HG02885 (cell line): Measurements from ENCODE around the gene SOCS7.

Source experiments
- ATAC-seq: cut with Tn5 transposase; IDR thresholded peaks from one replicate; pipeline ENCODE4 v1.9.1; 2021; ENCODE audit warnings: mild to moderate bottlenecking; ENCODE audit not compliant: unreplicated experiment, poor library complexity

Gene SOCS7

DNA sequence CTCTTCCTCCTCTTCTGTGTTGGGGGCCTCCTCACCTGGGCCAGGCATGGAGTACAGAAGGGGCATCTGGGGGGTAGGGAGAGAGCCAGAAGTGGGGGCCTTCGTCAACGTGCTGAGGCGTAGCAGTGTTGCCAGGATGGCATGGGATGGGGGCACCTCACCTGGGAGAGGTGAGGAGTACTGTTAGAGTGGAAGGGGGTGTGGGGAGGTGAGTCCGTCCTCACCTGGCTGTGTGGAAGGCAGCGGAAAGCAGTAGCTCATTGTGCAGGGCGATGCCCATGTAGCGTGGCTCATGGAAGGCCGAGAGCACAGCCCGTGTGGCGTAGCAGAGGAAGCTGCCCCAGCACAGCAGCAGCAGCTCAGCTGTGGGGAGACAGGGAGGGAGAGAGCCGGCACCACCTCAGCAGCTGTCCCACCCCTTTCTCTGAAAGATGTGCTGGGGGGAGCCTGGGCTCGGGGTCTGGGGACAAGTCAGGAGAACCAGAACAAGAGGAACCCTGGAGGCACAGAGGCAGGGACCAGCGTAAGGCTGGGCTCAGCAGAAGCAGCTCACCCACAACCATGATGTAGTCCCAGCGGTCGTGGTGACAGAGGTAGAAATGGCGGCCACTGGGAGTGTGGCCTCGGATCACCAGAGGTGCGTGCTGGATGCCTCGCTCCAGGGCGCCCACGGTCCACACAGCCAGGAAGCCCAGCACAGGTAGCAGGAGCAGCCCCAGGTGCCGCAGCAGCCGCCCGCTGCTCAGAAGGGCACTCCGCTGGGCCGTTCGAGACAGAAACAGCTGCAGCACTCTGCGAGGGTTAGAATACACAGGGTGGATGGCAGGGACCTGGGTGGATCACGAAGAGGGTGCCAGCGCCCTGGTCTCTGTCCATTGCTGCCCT, 16.9 kb upstream of the SOCS7 start:
- no peak for ATAC-seq

DNA sequence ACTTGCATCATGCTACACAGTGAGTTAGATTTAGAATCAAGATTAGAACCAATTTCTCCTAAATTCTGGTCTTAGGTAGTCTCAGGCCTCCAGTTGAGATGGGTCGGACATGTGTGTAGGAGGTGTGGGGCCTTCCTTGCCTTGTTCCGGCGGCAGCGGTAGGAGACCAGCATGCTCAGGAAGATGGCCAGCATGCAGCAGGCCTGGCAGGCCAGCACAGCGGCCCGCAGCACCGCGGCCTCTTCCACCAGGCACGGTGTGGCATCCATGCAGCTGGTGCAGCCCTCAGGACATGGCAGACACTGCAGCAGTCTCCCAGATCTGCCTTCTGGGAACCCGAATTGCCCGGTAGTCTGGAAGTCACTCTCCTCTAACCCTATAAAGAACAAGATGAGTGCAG, 14.8 kb upstream of the SOCS7 start:
- no peak for ATAC-seq

DNA sequence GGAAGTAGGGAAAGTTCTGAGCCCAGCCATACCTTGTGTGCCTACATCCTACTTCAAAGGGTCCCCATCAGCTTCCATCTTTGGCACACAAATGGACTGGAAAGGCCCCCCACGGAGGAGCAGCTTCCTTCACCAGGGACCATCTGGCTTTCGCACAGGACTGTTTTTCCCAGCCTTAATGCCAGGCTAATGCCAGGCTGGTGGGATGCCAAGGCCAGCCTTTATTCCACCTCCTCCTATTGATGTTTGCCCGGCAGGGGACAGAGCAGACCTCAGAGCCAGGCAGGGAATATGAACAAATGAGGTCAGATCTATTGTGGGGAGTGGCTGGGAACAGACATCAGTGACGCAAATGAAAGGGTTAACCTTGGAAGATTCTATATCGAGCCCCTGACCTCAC, 13.6 kb upstream of the SOCS7 start:
- no peak for ATAC-seq

DNA sequence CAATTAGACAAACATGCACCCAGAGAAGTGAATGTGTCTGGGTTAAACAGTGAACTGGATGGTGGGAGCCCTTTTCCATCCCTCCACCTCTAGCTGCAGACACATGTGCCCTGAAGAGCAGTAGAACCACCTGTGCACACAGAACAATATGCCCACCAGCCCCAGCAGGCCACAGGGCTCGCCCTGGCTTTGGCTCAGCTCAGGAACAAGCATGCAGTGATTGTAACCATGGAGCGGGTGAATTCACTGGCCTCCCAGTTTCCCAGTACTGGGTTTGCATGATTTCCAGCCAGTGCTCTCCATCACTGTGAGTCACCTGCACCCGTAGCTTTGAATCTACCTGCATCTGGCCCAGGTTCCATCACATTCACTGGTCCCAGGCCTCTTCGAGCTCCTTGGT, 13.1 kb upstream of the SOCS7 start:
- no peak for ATAC-seq

DNA sequence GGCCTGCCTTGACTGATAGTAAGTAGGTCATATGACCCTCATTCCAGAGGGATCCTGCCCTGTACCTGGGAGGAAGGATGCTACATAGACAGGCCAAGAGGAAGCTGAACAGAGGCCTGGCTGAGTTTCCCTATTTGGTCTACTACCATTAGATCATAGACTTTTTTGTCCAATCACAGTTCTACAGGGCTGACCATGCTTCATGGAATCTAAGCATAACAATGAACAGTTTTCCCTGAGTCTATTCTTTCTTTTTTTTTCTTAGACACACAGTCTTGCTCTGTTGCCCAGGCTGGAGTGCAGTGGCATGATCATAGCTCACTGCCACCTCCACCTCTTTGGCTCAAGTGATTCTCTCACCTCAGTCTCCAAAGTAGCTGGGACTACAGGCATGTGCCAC, 11.8 kb upstream of the SOCS7 start:
- no peak for ATAC-seq

DNA sequence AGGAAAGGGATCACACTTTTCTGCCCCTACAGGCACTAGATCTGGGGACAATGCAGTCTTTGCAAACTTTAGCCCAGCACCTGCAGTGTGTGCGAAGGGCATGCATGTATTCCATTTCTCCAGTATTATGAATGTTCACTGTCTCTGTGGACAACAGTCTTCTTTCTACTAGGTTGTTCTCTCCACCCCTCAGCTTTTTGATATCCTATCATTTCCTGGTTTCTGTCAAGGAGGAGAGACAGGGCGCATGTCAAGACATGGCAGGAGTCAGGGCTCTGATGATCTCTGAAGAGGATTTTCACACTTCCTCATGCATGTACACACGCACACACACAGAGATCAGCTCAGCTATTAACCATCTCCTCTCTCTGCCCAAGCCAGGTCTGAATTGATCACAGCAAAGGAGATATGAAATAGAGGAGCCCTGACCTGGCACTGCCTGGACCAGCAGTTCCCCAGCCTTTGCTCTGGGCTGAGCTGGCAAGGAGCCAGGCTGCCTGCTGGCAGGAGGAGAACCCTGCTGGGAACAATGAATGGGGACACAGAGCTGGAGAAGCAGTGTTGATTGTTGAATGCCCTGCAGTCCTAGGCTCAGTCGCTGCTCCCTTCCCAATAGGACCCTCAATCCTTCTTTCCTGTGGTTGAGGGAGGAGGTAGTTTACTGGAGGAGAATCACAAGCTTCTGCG, 10.5 kb upstream of the SOCS7 start:
- ATAC-seq = no peak

DNA sequence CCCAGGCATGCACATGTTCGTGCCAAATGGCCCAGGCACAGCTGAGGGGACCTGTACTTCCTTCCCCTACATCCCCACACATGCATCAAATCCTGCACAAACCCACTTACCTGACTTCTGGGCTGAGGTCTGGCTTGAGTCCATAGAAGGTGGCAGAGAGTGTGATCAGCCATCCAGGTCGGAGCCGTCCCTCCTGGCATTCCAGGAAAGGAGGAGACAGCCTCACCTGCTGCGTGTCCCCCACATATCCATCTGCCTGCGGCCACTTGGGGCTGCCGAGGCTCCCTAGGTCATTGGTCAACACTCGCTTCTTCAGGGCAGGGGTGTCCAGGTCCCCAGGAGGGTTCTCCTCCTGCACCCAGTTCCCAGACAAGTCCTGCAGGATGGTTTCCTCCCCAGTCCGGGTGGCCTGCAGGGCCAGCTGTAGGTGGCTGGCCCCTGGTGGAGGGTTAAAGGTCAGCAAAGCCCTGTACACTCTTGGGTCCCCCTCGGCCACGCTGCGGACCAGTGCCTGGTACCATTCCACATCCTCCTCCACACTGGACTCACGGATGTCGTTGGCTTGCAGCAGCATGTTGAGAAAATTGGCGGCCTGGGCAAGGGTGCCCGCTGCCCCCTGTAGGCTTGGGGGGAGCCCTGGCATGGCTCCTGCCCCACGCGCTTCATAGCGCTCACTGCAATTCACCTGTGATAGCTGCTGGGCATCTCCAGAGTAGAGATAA, 8.6 kb upstream of the SOCS7 start:
- ATAC-seq = no peak

DNA sequence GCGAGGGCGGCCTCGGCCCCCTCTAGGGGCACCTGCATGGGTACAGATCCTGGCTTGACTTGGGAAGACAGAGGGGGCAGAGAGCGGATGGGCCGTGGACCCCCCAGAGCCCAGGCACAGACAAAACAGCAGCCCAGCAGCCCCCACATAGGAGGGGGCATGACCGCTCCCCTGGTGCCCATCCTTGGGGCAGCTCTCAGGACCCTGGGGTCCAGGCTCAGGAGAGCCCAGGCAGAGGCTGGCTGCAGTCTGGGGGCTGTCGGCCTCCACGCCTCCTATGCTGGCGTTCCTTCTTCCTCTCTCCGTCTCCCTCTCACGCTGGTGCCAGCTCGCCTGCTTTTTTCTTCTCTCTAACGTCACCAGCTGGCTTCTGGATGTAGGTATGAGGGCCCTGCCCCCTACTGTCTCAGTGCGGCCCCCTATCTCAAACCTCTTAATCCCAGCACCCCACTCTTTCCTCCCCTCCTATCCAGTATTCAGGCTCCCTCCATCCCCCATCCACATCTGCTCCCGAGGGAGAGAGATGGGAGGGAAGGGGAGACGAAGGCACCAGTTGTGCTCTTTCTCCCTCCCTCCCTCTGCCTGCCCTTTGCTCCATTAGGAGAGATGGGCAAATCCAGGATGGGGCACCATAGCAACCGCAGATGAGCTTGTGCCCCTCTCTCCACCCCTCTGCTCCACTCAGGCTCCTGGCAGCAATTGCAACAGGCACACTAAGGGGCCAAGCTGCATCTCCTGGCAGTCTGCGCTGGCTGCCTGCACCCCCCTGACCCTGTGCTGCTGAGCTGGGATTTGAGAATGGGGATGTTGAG, 7.8 kb upstream of the SOCS7 start, which contains the start of gene GPR179:
TSS of gene GPR179 (minus strand) at position 349 of the 812 bp plus-strand sequence. CDS start at position 182, 167 bp downstream.
- ATAC-seq = no peak

DNA sequence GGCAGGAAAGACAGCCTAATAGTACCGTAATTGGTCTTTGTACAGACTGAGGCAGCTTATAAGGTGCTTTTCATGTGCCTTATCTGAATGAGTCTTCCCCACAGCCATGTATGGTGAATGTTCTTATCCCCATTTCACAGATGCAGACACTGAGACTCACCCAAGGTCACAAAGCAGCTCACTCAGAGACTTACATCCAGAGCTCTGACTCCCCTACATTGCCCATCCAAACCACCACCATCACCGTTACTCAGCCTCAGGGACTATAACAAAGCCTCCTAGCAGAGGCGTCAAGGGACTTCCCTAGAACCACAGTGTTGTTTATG, 7.3 kb upstream of the SOCS7 start:
- ATAC-seq = no peak

DNA sequence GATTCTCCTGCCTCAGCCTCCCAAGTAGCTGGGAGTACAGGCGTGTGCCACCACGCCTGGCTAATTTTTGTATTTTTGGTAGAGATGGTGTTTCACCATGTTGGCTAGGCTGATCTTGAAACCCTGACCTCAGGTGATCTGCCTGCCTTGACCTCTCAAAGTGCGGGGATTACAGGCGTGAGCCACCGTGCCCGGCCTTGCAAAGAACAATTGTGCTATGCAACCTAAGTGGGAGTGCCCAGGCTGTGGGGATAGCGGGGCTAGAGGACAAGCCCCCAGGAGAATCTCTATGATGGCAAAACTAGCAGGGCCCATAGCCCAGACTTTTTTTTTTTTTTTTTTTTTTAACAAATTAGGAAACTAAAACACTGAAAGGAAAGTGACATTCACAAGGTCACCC, 5.9 kb upstream of the SOCS7 start:
- no peak for ATAC-seq

DNA sequence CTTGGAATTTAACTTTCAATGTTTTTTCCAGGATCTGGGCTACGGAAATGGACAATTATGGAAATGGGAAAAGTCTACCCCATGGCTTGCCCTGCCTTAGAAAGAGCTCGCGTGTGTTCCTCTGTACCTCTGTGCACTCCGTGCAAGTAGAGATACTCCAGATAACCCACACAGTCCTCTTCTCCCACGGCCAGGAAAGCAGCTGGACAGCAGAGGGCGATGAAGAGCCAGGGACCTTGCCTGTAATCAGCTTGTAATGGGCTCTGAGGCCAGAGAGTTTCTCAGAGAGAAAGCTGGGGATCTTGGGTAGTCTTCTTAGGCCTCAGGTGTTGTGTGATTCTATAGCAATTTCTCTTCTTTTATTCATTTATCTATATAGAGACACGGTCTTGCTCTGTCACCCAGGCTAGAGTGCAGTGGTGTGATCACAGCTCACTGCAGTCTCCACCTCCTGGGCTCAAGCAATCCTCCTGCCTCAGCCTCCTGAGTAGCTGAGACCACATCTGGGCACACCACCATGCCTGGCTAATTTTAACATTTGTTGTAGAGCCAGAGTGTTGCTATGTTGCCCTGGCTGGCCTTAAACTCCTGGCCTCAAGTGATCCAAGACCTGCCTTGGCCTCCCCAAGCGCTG, 2.4 kb upstream of the SOCS7 start:
- no peak for ATAC-seq

DNA sequence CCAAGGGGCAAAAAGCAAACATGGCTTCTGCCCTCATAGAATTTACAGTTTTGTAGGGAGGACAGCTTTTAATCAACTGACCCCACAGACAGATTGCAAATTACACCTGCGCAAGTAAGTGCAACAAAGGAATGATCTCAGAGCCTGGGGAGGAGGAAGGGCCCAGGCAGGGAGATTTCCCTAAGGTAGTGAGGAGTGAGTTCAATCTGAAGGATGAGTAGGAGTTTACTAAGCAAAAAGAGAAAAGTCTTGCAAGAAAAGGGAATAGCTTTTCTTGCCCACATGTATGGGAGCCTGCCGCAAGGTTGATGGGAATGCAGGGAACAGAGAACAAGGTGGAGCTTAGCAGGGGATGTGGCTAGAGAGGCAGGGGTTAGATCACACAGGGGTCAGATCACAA, 1.6 kb upstream of the SOCS7 start:
- ATAC-seq = no peak

DNA sequence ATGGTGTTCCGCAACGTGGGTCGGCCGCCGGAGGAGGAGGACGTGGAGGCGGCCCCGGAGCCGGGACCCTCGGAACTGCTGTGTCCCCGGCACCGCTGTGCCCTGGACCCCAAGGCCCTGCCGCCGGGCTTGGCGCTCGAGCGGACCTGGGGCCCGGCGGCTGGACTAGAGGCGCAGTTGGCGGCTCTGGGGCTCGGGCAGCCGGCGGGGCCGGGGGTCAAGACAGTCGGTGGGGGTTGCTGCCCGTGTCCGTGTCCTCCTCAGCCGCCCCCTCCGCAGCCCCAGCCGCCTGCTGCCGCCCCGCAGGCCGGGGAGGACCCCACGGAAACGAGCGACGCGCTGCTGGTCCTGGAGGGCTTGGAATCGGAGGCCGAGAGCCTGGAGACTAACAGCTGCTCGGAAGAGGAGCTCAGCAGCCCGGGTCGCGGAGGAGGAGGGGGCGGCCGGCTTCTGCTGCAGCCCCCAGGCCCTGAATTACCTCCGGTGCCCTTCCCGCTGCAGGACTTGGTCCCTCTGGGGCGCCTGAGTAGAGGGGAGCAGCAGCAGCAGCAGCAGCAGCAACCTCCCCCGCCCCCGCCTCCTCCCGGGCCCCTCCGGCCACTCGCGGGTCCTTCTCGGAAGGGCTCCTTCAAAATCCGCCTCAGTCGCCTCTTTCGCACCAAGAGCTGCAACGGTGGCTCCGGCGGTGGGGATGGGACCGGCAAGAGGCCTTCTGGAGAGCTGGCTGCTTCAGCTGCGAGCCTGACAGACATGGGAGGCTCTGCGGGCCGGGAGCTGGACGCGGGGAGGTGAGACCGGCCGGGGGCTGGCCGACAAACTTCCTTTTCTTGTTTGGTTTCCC, 821 bp downstream of the SOCS7 start:
- ATAC-seq = no peak

DNA sequence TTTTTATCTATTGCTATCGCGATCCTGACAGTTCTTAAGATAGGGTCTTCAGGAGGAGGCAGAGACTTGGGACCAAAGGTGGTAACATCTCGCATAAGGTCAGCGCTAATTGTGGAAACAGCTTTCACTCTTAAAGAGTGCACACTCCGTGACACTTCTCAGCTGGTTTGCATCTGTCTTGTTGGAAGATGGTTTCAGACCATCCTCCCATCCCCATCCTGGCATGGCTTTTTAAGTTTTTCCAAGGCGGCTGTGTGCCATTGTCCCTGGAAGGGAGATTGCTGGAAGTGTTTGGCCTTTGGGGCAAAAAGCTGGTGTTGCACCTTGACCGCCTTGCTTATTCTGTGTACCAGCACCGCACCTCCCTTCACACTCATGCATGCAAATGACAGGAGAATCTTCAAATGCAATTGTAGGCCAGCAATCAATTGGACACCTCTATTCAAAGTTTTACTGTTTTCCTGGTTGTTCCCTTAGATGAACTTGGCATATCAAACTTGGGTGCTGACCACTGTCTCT, 1.5 kb downstream of the SOCS7 start:
- ATAC-seq = no peak

DNA sequence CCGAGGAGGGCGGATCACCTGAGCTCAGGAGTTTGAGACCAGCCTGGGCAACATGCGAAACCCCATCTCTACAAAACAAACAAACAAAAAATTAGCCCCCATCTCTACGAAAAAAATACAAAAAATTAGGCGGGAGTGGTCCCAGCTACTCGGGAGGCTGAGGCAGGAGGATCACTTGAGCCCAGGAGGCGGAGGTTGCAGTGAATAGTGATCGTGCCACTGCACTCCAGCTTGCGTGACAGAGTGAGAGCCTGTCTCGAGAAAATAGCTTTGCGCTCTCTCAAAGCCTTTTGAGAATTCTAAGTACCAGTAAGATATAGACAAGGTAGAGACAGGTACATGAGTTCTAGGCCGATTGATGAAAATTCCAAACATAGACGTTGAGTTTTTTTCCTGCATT, 2.0 kb downstream of the SOCS7 start:
- no peak for ATAC-seq

DNA sequence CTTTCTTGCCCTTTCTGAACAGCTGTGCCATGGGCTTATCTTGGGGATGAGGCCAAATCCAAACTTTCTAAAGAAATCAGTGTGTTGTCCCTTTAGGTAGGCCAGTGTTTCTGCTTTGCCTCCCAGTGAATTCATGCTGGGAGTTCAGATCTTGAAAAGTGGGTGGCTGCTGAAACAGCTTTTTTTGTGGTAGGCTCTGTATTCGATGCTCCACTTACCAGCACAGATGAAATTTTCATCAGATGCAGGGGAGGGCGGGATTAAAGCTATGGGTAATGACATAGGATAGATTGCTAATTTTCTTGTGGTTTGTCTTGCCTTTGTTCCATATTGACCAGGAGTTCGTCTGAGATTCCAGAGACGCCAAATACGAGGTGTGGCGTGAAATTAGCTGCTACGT, 2.8 kb downstream of the SOCS7 start:
- no peak for ATAC-seq

DNA sequence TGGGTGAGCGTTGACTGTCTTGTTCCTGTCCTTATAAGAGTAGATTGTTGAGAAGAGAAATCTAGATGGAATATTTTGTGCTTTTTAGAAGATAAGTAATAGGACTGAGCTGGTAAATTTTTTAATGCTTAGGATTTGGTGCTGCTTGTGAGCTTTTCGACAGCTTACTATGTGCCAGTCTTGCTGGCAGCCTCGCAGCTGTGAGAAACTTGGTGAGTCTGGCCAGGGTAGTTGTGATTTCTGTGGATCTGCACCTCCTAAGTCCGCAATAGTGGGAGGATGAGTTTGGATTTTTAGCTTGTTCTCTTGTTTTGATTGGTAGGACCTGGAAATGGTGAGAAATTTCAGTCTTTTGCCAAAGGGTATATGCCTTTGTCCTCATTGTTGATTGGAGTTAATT, 3.6 kb downstream of the SOCS7 start:
- ATAC-seq = no peak

DNA sequence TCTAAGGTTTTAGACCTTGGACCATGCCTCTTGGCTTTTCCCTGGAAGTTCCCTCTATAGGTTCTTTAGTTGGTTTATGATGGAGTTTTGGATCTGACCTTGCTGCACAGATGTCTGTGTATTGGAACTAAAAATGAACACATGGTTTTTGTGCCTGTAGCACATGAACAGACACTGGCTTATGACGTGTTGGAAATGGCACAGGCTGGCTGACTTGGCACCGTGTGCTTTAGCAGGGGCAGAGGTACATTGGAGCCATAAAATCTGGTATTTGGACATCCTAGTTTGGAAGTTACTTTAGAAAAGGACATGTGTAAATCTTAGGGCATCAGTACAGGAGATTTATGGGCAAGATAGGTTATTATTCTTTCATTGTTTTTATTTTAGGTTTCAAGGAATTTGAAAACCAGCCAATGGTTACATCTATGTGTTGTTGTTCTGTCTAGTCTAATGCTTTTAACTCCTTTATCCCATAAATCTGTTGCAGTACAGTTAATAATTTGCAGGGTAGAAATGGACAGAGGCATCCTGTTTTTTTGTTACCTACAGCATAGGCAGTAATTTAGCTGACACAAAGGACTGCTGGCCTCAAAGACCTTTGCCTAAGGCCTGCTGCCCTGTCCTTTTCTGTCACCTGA, 6.0 kb downstream of the SOCS7 start:
- ATAC-seq = no peak
